Ammon's horn (tissue), 1 donor: Measurements from ENCODE around the gene AMOTL2.

ENCODE experiments used
- DNase-seq: peaks from one replicate; pipeline ENCODE4 v3.0.0-alpha.2; 2016; ENCODE audit warnings: low spot score

AMOTL2 gene

GRCh38 chr3:134374105-134374790, at the start of gene AMOTL2:
Gene AMOTL2, minus strand, starts transcription at chr3:134374447. Its CDS starts 3,014 bp downstream, at chr3:134371433.
- DNase-seq = peak; percentile 88

DNA sequence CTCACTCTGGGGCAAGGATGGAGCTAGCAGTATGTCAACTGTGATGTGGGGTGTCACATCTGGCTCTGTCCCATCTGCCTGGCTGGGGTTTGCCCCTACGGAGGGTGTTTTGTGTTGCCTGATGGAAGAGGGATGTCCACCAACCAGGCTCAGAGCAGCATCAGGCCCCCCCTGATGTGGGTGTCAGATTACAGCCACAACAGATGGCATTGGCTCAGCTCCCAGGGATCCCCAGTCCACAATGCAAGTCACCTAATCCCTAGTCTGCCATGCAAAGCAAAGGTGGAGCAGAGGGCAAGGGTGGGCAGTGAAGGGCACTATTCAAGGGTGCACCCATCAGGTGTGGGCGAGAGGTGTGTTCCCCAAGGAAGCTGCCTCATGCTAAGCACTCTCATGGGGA, 48.9 kb upstream of the AMOTL2 start:
- DNase-seq = peak; percentile 34

DNA sequence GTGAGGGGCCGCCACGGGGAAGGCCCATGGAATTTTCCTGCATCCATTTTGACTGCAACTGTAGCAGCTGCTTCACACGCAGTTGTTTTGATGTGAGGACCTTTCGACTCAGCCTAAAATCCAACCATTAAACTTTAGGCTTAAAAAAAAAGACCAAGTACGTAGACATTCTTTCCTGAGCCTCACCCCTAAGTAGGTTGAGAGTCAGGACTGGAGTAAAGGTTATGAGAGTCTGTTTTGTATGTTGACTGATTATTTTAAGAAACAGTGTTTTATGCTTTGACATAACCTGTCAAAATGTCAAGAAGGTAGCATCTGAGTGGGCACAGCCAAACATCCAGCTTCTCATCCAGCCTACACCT, 45.7 kb upstream of the AMOTL2 start:
- DNase-seq = no peak

- no peak for DNase-seq
These were observed 45.1 kb upstream of the AMOTL2 start for GRCh38 chr3:134419214-134419959.

DNA sequence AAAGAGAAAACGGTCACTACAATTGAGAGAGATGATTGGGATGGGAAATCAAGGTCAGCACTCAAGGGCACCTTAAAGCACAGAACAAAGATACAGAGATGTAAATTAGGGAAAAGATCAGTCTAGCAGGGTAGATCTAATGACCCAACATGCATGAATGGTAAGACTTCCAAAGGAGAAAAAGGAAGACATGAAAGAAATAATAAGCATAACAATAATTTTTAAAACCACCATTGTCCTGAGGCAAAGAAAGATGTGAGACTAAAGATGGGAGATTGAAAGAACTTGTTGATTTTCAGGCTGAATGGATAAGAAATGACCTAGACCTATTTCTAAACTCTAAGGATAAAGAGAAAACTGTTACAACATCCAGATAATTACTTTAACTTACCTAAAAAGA, 34.8 kb upstream of the AMOTL2 start:
- no peak for DNase-seq

GRCh38 chr3:134407239-134407625, 33.0 kb upstream of the AMOTL2 start:
- DNase-seq = no peak

DNA sequence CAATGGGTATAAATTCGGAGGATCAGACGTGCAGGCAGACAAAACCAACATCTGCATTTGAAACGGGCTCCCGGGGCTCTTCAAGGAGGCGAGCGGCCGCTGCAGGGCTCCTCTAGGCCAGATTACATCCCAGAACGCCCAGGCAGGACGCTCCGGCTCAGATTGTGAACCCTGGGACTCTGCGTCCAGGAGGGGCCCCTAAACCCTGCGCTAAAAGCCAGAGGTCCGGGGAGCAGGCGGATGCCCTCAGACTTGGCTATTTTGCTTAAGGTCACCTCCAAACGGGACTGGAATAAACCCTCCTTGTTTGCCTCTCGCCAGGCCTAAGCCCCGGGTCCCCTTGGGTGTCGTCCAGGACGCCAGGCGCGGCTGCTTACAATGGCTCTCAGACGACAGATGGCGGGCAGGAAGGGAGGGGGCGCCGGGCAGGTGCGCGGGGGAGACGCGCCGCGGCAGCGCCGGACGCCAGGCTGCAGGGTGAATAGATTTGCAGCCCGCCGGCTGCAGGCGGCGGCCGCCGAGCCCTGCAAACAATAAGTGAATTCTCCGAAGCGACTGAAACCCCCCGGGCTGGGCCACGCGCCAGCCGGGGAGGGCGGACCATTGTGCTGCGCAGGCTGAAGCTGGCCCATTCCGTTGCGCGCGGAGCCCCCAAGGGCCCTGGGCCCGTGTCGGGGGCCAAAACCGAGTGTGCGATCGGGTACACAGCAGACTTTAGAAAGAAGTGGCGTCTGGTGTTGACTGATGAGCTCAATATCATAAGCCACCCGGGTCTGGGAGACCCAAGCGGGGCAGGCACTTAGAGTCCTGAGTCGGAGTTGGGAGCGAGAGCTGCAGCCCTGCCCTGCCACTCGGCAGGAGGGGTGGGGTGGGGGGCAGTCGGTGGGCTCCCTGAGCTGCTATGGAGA, 32.3 kb upstream of the AMOTL2 start:
- DNase-seq = peak; percentile 90

DNA sequence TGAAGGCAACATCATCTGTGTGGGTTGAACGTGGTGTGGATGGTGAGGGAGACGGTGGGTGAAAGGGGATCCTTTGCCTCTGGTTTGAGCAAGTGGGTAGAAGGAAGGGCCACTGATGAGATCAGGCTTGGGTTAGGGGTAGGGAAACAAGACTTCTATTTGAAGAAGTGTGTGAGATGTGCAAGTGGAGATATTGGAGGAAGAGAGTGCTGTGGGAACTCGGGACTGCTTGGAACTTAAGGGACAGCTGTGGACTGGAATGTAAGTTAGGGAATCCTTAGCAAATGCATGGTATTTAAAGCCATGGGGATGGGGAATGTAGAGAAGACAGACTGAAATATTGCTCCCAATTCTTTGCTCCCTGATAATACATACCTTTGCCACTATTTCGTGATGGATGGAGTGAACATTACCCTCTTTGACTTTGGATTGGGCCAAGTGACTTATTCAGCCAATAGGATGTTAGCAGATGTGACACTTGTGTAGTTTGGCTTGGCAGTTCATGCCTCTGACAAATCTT, 30.2 kb upstream of the AMOTL2 start:
- no peak for DNase-seq

DNA sequence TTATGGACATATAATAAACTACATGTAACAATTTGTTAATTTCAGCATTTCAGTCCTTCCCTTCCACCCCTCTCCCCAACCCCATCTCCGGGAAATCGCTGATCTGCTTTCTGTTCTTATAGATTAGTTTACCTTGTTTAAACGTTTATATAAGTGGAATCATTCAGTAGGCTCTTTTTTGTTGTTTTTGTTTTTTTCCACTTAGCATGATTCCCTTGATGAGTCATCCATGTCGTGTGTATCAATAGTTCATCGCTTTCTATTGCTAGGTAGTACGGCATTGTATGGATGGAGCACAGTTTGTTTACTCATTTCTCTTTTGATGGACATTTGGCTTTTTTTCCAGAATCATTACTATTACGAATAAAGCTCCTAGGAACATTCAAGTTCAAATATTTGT, 23.5 kb upstream of the AMOTL2 start:
- DNase-seq = no peak

GRCh38 chr3:134395103-134395502, 20.9 kb upstream of the AMOTL2 start:
- DNase-seq = no peak

DNA sequence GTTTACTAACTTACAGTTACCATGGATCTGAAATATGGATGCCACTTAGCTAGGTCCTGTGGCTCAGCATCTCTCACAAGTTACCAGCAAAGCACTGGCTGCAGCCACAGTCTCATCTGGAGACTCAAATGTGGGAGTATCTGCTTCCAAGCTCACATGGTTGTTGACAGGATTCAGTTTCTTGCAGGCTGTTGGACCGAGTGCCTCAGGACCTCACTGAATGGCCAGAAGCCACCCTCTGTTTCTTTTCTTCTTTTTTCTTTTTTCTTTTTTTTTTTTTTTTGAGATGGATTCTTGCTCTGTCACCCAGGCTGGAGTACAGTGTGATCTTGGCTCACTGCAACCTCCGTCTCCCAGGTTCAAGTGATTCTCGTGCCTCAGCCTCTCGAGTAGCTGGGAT, 20.1 kb upstream of the AMOTL2 start:
- no peak for DNase-seq

GRCh38 chr3:134393074-134393473, 18.8 kb upstream of the AMOTL2 start:
- DNase-seq = no peak

DNA sequence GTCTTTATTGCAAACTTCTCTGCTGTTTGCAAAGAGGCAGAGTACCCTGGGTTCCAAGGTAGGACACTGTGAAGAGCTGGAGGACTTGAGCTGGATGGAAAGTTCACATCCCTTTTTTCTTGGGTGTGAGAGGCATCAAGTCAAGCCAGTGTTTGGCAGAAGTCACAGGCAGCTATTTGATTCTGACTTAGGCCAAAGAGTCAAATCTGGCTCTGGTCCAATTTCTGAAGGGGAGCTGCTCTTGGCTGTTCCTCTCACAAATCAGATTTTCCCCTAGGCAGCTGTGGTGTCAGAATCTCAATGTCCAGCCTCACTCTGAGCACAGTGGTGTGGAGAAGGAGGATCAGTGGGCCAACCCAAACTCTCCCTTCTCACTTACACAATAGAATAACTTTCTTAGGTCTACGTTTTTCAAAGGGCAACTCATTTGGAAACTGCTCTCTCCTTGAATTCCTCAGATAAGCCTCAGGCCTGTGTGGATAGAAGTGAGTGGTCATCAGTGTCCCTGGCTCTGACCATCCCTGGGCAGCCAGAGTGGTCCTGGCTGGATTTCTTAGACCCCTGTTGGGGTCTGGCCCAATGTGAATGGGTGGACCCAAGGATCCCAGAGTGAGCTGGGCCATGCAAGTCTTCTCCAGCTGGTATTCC, 18.2 kb upstream of the AMOTL2 start:
- DNase-seq = no peak

GRCh38 chr3:134389865-134390264, 15.6 kb upstream of the AMOTL2 start:
- DNase-seq = no peak

DNA sequence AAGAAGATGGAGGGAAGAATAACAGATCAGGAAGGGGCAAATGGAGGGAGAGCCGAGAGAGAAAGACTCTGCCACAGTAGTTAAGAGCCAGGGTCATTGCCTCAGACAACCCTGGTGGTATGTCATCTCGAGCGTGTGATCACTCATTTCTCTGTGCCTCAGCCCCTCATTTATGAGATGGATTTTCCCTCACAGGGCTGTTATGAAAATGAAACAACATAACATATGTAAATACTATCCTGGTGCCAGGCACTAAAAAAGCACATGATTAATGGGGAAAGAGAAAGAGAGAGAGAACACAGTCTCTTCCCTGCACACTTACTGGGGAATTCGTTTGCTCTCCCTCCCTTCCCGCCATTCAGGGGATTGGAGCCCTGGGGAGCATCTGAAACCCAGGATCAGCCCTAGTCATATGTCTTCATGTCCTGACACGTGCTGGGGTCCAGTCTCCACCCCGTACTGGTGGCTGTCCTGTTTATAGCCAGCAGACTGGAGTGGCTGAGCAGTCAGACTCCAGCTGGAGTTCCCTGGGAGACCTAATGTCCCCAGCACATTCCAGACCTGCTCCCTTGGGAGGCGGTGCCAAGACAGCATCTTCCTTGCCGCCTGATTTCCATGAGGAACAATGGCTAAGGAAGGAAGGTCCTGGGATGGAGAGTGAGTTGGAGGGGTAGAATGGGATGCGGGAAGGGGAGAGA, 14.7 kb upstream of the AMOTL2 start:
- DNase-seq = no peak

- DNase-seq = no peak
These were observed 14.0 kb upstream of the AMOTL2 start for GRCh38 chr3:134388292-134388691.

DNA sequence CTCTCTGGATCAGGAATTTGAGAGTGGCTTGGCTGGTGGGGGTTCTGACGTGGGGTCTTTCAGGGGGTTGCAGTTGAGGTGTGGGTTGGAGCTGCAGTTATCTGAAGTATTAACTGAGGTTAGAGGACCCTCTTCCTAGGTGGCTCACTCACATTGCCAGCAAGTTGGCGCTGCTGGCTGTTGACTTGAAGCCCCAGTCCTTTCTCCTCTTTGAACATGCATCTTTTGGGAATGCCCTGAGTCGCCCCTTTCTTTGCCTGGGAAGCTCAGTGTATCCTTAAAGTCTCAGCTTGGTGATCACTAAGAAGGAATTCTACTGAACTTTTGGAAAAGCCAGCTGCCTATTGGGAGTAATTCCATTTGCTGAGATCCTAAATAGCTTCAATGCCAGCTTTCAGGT, 13.0 kb upstream of the AMOTL2 start:
- no peak for DNase-seq

DNA sequence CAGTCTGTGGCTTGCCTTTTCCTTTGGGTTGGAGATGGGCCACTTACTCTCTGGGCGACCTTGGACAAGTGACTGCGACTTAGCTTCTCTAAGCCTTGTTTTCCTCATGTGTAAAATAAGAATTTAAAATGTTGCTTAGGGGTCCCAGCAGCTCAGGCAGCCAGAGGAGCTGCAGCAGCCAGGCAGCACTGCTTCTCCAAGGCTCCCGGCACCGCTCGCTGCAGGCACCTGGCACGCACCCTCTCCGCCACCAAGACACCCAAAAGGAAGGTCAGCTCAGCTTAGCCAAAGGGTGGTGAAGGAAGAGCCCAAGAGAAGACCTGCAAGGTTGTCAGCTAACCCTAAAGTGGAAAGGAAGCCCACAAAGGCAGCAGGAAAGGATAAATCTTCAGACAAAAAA, 10.7 kb upstream of the AMOTL2 start:
- no peak for DNase-seq

GRCh38 chr3:134381831-134382442, 7.7 kb upstream of the AMOTL2 start:
- DNase-seq = no peak

- no peak for DNase-seq
These were observed 6.8 kb upstream of the AMOTL2 start for GRCh38 chr3:134381076-134381475.

DNA sequence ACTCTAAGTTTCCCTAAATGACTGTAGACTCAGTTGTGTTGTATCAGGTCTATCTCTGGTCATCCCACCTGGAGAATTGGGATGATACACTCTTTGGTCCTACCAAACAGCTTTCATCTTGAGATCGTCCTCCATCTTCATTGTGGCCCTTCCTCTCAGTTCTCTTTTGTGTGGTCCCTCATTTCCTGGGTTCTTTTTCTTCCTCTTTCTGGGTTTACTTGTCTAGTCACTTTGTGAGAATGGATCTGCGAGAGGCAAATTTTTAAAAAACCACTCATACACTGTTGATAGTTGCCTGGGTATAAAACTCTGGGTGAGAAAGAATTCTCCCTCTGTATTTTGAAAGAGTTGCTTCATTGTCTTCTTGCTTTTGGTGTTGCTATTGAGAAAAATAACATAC, 6.0 kb upstream of the AMOTL2 start:
- DNase-seq = no peak
